Measurements from ENCODE around the gene REV1.

DNA sequence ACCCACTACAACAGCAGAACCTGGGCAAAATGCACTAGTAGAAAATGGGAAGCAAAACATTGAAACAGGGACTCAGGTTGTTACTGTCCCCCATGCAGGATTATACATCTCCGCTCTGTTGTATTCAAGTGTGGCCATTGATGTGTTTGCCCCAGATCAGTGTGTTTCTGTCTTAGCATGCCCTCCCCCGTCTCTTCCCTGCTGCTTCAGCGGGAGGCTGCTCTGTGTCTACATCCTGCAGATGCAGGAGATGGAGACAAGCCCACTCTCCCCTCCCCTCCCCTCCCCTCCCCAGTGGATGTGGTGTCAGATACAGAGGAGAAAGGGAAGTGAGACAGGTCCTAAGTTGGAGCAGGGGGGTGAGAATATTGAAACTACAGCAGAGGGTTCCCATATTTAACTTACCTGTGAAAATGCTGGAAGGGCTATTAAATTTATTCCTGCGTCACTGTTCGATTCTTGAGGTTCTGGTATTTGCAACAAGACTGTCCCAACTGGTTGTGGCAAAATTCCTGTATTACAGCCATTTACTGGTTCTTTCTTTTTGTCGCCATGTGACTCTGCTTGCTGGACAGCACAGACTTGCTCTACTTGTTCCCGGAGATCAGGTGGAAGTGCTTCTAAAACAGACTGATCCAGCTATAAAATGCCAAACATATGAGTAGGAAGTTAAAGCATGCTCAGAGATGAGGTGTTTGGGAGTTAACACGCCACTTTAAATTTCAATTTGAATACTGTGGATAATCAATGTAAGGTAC lies 85.6 kb downstream of the REV1 start:
- TF ChIP-seq, protein P1, sequence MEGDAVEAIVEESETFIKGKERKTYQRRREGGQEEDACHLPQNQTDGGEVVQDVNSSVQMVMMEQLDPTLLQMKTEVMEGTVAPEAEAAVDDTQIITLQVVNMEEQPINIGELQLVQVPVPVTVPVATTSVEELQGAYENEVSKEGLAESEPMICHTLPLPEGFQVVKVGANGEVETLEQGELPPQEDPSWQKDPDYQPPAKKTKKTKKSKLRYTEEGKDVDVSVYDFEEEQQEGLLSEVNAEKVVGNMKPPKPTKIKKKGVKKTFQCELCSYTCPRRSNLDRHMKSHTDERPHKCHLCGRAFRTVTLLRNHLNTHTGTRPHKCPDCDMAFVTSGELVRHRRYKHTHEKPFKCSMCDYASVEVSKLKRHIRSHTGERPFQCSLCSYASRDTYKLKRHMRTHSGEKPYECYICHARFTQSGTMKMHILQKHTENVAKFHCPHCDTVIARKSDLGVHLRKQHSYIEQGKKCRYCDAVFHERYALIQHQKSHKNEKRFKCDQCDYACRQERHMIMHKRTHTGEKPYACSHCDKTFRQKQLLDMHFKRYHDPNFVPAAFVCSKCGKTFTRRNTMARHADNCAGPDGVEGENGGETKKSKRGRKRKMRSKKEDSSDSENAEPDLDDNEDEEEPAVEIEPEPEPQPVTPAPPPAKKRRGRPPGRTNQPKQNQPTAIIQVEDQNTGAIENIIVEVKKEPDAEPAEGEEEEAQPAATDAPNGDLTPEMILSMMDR (IDR thresholded peaks at IDR 0.05): no peak
- TF ChIP-seq POLR2A (IDR thresholded peaks at IDR 0.05): no peak
